Measurements from ENCODE around the gene SMIM11.
"Not testable (repeated sequence)": the region's sequence is repeated elsewhere in the genome, so short reads cannot be mapped to it uniquely, and the experiment has no call there.

The SMIM11 gene

GRCh38 chr21:34417448-34418077 is 42.3 kb downstream of the SMIM11 start:
- not testable (repeated sequence) for DNase-seq (ENCODE audit: low read depth in 3 of 3)

- DNase-seq (ENCODE audit: low read depth in 3 of 3): not testable (repeated sequence)
Observed at GRCh38 chr21:34423805-34424204, 48.5 kb downstream of the SMIM11 start, which contains the start of gene SMIM34. Gene SMIM34, minus strand, starts transcription at chr21:34423951. Its CDS starts 112 bp downstream, at chr21:34423839.

- not testable (repeated sequence) for DNase-seq (ENCODE audit: low read depth in 3 of 3)
Observed at GRCh38 chr21:34427339-34427738, 52.0 kb downstream of the SMIM11 start.

- DNase-seq (ENCODE audit: low read depth in 3 of 3): not testable (repeated sequence)
Observed at GRCh38 chr21:34428441-34428840, 53.1 kb downstream of the SMIM11 start.

GRCh38 chr21:34429710-34430109 is 54.4 kb downstream of the SMIM11 start:
- DNase-seq (ENCODE audit: low read depth in 3 of 3): not testable (repeated sequence)
